ENCODE results near the gene KRT80.

Gene KRT80

DNA sequence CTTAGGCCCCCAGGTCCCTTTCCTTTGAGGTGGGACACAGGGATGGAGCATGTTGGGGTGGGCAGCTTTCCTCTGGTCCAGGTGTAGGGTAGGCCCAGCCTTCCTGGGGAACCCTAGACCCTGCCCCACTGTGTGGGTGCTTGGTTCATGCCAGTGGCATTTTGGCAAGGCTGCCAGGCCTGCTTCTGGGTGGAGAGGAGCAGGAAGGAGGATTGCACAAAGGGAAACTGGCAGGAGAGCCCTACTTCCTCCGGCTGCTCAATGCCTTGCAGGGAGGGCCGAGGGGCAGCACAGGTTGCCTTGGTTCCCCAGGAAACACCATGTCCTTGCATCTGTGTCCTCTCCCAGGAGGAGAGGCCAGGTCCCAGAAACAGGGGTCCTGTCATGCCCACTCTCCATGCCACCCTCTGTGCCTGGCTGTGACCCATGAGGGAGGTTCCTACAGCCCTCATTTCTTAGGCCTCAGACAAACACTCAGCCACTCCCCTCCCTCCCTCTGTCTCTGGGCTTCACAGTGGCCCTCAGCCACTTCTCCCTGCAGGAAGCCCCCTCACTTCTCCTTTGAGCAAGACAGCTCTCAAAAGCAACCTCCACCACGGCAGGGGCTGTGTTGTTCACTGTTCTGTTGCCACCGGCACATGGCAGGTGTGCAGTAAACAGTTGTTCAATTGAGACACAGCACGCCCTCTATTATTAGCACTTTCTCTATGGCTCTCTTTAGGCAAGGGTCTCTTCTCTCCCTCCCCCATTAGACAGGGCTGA lies 6.8 kb upstream of the KRT80 start:
- no peak overlapping the region for H3K4me3 ChIP-seq (ENCODE audit: control insufficient read depth, low read depth, low read length)
- DNase-seq (ENCODE audit: low read depth): no peak
- TF ChIP-seq, protein P1, sequence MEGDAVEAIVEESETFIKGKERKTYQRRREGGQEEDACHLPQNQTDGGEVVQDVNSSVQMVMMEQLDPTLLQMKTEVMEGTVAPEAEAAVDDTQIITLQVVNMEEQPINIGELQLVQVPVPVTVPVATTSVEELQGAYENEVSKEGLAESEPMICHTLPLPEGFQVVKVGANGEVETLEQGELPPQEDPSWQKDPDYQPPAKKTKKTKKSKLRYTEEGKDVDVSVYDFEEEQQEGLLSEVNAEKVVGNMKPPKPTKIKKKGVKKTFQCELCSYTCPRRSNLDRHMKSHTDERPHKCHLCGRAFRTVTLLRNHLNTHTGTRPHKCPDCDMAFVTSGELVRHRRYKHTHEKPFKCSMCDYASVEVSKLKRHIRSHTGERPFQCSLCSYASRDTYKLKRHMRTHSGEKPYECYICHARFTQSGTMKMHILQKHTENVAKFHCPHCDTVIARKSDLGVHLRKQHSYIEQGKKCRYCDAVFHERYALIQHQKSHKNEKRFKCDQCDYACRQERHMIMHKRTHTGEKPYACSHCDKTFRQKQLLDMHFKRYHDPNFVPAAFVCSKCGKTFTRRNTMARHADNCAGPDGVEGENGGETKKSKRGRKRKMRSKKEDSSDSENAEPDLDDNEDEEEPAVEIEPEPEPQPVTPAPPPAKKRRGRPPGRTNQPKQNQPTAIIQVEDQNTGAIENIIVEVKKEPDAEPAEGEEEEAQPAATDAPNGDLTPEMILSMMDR (conservative IDR thresholded peaks at IDR 0.05; ENCODE audit: control insufficient read depth, insufficient read depth, low read depth, low read length): no peak

DNA sequence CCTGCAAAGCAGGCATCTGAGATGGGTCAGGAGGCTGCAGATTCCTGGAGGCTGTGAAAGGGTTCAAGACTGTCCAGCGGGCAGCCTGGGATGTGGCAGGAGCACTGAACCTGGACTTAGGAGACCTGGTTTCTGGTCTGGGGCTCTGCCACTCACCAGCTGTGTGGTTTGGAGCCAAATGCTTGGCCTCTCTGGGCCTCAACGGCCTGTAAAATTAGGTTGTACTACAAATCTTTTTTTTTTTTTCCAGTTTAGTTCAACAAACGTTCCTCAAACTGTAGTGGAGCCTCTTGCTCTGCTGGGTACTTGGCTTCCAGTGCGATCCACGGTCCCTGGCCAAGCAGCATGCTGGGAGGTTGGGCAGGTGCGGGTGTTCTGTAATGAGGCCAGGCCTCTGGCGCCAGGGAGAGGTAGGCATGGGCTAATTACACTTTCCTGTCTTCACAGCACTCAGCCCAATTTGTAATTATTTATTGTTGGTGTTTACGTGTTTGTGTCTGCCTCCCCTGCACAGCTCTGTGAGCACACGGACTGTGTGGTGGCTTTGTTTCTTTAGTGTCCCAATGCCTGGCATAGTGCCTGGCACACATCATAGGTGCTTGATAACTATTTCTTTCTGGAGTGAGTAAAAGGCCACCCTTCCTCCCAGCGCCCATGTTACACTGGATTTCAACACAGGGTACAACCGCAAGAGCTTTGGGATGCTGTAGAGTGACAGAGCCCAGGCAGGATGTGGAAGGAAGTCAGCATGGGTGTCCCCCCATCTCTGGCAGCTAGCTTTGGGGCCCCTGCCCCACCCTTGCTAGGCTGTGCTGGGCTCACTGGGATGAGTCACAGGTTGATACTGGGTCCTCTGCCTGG lies 5.8 kb upstream of the KRT80 start:
- H3K4me3 ChIP-seq (ENCODE audit: control insufficient read depth, low read depth, low read length): no peak overlapping the region
- TF ChIP-seq, protein P1 (conservative IDR thresholded peaks at IDR 0.05; ENCODE audit: control insufficient read depth, insufficient read depth, low read depth, low read length): no peak
- DNase-seq (ENCODE audit: low read depth): no peak

DNA sequence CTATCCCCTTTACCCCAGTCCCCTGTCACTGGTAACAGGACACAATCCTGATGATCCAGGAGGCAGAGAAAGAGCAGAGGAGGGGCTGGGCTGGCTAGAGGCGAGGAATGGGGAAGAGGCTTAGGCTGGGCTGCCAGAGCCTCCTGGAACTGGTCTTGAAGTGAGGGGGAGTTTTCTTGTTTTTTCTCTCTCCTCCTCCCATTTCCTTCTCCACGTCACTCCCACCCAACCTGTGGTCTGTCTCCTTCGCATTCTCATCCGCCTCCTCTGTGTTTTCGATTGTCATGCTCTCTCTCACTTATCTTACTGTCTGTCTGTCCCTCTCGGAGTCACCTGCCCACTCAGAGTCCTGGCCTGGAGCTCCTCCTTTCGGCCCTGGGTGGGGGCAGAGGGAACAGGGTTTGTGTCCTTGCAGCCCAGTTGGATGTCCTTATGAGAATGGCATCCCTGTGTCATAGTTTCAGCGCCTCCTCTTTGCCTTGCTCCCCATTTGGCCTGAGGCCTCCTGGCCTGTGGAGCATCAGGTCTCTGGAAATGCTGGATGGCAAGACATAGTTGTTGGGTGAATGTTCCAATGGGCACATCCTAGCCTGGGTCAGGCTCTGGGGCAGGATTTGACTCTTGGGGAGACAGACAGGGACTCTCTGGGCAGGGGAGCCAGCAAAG lies 3.4 kb upstream of the KRT80 start:
- TF ChIP-seq, protein P1 (conservative IDR thresholded peaks at IDR 0.05; ENCODE audit: control insufficient read depth, insufficient read depth, low read depth, low read length): no peak
- no peak overlapping the region for H3K4me3 ChIP-seq (ENCODE audit: control insufficient read depth, low read depth, low read length)
- no peak for DNase-seq (ENCODE audit: low read depth)

DNA sequence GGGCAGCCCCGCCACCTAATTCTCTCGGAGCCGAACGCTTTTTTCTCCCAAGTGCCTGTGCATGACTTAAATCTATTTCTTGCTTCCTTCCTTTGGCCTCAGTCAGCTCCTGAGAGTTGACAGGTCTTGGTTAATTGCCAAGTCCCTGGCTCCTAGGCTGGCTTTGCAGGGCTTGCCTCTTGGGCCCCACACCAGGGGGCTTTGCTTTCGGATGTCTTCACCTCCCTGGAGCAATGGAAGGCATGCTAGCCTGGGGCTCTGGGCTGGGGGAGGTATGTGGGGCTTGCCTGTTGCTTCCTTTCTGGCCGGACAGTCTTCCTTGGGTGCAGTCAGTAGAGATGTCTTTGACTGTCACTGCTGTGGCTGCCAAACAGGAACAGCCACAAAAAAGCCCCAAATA lies 2.2 kb upstream of the KRT80 start:
- TF ChIP-seq, protein P1 (conservative IDR thresholded peaks at IDR 0.05; ENCODE audit: control insufficient read depth, insufficient read depth, low read depth, low read length): no peak
- no peak for DNase-seq (ENCODE audit: low read depth)
- H3K4me3 ChIP-seq (ENCODE audit: control insufficient read depth, low read depth, low read length): no peak overlapping the region

- no peak for DNase-seq (ENCODE audit: low read depth)
- TF ChIP-seq, protein P1 (conservative IDR thresholded peaks at IDR 0.05; ENCODE audit: control insufficient read depth, insufficient read depth, low read depth, low read length): no peak
- no peak overlapping the region for H3K4me3 ChIP-seq (ENCODE audit: control insufficient read depth, low read depth, low read length)
Observed at GRCh38 chr12:52193532-52193931, 1.7 kb upstream of the KRT80 start.

DNA sequence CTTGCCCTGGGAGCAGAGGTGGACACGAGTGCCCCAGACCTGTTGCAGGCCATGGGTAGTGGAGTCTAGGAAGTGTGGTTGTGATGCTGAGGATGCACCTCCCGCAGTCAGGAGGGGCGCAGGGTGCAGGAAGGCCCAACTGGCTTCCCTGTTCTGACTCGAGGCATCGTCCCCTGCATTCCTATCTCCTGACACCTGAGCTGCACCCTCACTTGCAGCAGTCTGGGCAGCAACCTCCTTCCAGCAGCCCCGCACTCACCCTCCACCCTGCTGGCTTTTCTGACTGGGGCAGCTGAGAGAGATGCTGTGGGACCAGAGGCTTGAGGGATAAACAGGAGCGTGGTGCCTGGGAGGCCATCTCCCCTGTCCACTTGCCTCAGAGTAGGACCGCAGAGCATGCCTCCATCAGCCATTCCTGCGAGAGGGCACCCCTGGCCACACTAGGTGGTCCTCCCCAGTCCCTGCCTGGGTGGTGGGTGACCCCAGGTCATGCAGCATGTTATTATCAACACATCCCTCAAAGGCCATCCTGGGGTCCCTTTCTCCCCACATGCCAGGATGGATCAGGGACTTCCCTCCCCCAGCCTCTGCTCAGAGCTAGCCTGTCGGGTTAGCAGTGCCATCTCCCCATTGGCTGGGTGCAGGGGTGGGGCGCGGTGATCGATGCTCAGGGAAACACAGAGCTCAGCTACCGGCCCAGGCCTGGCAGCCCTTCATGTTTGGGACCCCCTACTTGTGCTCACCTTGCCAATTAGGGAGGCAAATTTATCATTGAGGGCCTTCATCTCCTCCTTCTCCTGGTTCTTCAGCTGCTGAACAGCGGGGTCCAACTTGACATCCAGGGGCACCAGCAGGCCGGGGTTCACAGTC lies 719 bp downstream of the KRT80 start:
- H3K4me3 ChIP-seq (ENCODE audit: control insufficient read depth, low read depth, low read length): no peak overlapping the region
- TF ChIP-seq, protein P1 (conservative IDR thresholded peaks at IDR 0.05; ENCODE audit: control insufficient read depth, insufficient read depth, low read depth, low read length): no peak
- DNase-seq (ENCODE audit: low read depth): no peak
